NCI-H510A (cell line): ENCODE measurements around the gene MEF2C.
"Not testable (repeated sequence)": the region's sequence is repeated elsewhere in the genome, so short reads cannot be mapped to it uniquely, and the experiment has no call there.

Experiments used
- DNase-seq: peaks from one replicate; lab custom pipeline; 2025; lab: John Stamatoyannopoulos, UW

MEF2C gene

DNA sequence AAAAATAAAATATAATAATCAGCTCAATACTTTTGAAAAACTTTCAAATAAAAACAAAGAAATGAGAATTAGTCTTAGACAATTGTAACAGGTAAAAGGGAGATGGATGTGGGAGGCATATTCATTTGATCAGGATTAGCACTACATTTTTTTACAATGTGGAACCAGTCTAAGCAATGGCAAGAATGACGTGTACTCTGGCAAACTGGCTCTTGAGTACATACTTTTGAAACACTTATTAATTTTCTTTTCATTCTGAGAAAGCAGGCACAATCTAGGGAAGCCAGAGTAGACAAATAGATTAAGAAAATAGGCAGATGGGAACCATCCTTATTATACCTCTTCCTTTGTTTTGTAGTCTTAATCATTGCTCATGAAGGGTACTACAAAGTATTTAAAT, 79.7 kb downstream of the MEF2C start:
- no peak for DNase-seq

DNA sequence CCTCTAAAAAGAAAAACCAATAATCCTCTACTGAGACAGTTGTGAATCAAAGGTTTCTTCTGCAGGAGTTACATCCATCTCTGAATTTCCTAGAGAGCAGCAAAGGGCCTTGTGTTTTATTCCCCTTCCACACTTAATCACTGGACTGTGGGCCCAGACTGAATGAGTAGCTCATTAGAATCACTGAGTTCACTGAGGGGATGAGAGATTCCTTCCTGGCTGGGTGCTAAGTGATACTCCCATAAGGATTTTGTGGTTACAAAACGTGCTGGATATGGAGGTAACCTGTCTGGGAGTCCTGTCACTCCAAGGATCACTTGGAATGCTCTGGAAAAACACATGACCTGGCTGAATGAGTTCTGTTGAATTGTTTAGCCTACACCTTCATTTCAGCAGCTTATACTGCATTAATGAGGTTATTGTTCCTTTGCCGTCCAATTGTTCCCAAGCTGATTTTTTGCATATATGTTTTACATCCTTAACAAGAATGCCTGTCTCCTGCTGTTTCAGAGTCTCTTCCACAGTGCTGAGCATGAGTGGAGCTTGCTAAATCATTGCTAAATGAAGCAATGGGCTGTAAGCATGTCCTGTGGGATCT, 82.9 kb downstream of the MEF2C start:
- DNase-seq = no peak

DNA sequence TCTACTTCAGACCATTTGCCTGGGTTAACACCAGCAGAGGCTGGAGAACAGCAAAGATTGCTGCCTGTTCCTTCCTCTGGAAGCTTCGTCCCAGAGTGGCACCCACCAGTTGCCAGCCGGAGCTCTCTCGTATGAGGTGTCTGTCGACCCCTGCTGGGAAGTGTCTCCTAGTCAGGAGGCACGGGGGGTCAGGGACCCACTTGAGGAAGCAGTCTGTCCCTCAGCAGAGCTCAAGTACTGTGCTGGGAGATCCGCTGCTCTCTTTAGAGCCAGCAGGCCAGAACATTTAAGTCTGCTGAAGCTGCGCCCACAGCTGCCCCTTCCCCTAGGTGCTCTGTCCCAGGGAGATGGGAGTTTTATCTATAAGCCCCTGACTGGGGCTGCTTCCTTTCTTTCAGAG, 84.1 kb downstream of the MEF2C start:
- DNase-seq = not testable (repeated sequence)

DNA sequence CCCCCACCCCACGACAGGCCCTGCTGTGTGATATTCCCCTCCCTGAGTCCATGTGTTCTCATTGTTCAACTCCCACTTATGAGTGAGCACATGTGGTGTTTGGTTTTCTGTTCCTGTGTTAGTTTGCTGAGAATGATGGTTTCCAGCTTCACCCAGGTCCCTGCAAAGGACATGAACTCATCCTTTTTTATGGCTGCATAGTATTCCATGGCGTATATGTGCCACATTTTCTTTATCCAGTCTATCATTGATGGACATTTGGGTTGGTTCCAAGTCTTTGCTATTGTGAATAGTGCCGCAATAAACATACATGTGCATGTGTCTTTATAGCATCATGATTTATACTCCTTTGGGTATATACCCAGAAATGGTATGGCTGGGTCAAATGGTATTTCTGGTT, 89.2 kb downstream of the MEF2C start:
- DNase-seq = not testable (repeated sequence)

DNA sequence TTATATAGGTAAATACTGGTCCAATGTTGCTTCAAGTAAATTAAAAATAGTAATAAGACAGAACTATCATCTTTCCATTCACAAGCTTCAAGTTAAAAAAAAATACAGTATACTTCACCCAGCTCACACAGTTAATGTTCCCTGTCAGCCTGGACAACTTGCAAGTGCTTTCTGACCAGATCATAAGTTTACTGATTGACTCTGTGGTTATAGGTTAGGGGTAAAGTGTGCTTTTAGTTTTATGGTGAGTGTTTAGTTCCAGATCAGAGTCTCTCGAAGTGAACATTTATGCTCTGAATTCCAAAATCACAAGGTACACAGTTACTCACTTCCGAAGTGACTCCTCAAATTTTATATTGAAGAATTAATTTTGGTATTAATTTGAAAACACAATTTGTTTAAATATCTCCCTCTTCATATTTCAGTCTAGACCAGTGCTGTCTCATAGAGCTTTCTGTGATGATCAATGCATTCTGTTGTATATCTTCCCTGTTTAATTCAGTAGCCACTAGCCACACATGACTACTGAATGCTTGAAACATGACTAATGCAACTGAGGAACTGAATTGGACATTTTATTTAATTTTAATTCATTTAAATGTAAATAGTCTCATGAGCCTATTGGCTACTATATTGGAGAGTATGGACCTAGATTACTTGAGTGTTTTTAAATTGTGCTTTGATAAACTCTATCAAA, 90.7 kb downstream of the MEF2C start:
- DNase-seq = no peak

DNA sequence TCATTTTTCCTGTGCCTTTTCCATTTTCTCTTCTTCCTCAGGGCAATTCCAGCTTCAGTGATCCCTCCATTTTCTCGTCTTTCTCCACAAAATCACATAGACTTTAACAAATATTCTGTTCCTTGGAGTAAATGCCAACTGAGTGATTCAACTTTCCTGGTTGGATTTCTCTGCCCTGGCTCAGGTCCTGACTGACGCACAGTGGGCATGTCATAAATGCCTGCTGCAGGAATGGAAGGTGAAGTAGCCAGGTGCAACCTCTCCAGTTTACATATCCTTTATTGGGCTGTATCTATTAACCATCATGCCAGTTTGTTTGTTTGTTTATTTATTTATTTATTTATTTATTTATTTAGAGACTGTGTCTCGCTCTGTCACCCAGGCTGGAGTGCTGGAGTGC, 95.1 kb downstream of the MEF2C start:
- no peak for DNase-seq

DNA sequence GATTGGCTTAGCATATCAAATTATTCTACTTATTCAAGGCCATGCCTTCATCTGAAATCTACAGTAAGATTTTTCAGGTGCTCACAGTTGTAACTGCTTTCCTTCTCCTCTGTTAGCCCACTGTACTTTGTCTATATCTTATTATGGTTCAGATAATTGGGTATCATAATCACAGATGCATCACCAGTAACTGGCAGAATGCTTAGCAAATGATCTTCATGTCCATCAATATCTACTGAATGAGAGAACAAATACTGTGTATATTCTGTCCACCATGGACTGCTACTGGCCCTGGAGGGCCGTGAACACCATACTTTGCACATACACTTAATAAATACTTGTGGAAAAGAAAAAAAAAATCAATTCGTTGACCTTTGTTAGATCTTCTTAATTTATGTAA, 96.2 kb downstream of the MEF2C start:
- DNase-seq = no peak

DNA sequence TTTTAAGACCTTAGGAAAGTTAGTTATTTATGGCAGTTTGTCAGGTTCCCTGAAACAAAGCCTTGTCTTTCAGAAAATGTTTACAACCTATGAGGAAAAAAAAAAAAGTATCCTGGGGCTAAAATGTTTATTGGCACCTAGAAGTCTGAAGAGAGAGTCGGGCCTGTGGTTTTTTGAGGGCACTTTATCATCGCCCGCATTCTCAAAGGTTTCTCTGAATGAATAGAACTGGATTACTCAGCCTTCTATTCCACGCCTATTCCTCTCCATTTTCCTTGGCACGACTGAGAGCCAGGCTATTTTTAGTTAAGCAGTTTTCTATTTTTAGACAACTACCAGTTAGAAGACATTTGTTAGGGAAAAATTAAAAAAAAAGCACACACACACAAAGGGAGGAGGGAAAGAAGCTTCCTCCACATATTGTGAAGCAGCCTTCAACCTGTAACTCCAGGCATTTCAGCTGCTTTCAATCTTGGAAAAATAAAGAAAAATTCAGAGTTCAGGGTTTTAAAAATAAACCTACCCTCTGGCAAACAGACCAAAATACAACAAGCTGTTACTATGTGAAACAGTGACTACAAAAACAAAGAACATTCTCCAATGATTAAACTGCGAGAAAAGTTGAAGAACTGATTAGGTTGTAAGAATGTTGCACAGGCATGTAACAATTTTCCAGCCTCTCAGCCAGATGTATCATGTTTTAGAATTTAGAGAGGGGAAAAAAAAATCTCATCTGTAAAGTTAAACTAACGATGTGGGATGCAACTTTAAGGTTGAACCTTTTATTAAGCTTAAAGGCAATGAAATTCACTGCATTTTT, 97.0 kb downstream of the MEF2C start:
- no peak for DNase-seq

DNA sequence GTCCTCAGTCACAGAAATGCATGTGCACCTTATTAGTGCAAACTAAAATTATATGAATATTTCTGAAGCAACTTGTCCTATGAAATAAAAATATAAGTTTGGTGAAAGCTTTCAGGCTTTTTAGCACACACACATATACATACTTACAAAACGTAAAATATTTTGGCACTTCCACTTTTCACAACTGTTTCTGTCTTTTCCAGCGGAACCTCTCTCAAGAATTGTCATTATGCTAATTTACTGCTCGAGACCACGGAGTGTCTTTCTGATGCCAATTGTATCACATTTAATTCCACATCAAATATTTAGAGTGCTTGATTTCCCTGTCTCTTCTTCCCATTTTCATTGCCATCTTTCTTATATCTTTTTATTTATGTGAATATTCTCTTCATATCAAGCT, 100.4 kb downstream of the MEF2C start:
- DNase-seq = no peak

DNA sequence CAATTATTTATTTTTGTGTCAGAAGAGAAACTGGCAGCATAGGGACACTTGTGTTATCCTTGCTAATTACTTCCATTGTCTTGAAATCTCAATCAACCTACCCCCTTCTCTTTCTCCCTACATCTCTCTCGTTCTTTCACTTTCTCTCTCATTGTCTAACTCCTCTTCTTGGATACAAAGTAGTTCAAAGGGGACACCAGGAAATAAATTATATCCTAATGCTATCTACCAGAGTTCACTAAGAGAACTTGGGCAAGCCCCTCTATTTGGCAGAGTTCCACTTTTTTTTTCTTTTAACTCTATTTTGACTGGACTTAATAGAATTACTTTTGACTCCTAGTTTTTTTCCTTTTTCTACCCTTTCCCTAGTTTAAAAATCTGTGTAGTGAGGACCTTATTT, 102.2 kb downstream of the MEF2C start:
- DNase-seq = no peak

DNA sequence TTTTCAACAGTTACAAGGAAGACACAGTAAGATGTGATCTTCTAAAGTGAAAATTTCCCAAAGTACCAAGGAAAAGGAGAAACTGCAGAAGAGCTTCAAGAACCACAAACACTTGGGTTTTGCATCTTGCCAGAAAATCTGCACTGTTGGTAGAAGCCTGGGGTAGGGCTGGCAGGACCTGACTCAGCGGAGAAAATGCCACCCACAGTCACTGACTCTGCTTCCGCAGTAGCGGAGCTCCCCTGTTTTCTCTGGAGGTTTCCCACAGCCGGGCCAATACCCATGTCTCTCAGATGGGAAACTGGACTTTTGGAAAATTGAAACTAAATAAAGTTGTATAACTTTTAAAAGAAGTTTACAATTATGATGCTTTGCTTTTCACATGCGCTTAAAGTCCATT, 104.2 kb downstream of the MEF2C start:
- DNase-seq = no peak

DNA sequence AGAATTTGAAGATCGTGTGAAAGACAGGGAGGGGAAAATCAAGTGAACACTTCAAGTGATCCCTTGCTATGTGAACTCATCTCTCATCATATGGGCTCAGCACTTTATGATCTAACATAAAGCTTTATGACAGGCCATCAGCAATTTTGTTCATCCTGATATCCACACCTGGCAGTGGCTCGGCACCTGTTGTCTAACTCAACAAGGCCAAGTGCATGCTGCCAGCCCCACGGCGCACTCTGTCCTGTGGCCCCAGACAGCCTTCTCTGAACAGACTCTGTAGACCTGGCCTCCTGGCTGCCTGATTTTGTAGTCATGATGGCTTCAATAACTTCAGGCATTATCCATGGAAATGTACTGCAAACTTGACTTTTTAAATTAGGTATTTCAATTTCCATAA, 106.3 kb downstream of the MEF2C start:
- no peak for DNase-seq

DNA sequence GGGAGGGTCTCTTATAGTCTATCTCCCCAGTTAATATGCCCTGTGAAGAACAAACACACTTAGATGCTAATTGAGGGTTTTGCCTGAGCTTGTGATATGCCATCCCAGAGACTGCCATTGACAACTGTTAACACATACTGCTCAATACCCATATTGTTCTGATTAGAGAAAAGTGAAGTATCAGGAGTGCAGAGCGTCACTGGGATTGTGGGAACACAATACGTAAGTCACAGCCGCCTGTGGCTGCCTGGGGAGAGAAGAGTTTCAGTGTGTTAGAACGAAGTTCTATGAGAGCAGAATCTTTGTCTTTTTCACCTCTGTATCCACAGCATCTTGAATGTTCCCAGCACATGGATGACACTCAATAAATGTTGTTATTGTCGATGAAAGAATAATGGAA, 110.2 kb downstream of the MEF2C start:
- no peak for DNase-seq

DNA sequence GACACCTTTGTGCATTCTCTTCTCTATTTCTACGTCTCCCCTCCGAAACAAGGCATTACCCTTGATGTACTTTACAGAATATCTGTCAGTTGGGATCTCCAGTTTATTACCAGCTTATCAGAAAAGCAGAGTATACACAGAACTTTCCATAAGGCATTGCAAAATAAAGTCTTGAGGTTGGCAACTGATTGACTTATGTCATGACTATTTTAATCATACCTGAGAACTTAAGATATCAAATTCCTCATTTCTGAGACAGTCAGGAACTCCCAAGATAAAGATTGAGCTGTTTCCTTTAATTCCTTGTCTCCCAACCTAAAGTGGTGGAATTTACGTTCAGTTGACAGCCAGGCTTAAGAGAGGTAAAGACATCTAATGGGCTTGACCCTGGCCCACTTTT, 110.9 kb downstream of the MEF2C start:
- DNase-seq = no peak

DNA sequence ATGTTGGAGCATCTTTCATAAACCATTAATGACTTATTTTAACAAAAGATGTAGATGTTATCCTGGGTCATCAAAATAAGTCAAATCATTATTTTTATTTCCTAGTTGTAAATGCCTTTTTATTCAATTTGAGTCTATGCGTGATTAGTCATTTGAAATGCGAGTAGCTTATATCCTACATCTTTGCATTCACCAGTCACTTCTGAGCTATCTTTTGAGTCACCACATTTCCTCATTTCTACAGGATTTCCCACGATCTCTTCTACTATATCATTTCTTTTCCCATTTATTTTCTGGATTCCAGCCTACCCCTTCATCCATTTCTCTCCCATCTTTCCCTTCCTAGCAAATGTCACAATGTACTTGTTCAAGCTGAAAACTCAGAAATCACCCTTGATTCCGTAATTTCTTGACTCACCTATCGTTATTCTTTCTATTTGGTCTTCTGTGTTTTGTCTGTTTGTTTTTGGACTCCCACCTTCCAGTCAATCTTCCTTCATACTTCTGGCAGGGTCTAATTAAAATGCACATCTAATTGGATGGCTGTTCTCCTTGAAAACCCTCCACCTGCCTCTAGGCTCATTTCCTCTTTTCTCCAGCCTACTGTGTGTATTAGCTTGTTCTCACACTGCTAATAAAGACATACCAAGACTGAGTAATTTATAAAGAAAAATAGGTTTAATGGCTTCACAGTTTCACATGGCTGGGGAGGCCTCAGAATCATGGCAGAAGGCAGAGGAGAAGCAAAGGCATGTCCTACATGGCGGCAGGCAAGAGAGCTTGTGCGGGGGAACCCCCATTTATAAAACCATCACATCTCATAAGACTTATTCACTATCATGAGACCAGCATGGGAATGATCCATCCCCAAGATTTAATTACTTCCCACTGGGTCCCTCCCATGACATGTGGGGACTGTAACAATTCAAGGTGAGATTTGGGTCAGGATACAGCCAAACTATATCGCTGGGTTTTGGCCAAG, 112.4 kb downstream of the MEF2C start:
- DNase-seq = no peak

DNA sequence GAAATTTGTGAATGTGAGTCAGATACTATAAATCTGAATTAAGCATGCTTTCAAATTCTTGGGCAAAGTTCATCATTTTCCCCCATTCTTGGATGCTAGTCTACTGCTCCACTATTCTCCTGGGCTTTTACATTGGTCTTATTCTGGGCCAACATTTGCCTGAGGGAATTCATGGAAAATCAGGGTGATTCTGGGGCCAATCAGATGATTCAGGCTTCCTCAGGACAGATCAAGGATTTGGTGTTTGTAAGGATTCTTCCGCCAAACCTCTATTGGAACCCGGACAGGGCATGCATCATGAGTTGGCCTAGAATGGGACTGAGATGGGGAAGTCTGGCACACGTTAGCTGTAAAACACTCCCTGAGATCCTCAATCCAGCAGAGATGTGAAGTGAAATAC, 113.8 kb downstream of the MEF2C start:
- no peak for DNase-seq

DNA sequence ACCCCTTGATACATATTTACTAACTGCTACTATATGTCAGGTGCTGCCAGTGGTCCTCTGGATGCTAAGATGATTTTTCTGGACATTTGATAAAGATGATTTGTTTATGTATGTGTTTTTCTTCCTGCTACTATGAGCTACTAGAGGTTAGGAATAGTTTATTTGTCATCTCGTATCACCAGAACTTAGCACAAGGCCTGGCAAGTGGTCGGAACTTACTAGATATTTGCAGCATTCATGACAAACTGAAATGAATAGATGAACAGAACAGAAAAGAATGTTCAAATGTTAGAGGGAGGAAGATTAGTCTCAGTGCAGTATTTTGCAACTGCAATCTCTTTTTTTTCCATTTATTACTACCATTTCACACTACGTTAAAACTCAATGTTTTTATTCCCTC, 114.6 kb downstream of the MEF2C start:
- no peak for DNase-seq

DNA sequence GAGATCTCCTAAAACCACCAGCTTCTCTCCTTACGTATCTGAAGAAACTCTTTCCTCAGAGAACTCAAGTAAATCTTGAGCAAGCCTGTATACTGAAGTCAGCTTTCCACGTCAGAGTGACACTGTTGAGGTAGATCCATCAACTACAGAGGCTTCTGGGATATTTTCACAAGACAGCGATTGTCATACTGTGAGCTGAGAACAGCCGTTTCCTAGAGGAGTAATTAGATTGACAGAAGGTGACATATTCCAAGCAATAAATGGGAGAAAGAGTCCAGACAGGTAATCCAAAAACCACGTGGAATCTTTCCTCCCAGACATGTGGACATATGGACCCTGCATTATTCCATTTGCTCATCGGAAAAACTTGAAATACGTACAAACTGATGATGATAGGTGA, 117.2 kb downstream of the MEF2C start:
- no peak for DNase-seq

DNA sequence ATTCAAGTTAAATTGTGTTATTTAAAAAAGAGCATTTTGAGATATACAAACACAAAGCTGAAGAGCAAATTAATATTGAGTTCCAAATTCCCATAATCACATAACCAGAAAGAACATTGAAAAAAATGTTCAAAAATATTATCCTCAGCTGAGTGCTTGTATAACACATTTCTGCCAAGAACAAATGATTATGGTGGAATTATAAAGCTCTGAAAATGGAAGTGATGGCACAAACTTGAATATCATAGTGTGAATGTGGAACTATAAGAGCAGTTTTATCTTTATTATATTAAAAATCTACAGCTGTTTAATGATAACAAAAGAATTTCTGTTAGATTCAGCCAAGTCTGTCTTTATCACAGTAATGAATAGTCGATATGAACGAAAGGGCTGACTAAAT, 117.8 kb downstream of the MEF2C start:
- DNase-seq = no peak

DNA sequence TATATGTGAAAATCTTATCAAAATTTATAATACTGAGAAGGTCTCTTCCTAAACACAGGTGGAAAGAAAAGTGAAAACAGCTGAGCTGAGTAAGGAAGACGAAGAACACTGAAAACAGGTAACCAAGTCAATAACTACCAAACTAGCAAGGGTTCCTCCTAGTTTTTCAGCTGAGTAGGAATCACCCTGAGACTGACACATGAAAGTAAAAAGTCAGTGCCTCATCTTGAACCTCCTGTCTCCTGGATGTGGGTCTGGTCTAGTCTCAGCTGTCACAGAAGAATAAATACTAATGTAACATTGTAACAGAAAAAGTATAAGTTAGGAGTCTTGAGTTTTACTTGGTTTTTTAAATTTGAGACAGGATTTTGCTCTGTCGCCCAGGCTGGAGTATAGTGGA, 121.0 kb downstream of the MEF2C start:
- no peak for DNase-seq

DNA sequence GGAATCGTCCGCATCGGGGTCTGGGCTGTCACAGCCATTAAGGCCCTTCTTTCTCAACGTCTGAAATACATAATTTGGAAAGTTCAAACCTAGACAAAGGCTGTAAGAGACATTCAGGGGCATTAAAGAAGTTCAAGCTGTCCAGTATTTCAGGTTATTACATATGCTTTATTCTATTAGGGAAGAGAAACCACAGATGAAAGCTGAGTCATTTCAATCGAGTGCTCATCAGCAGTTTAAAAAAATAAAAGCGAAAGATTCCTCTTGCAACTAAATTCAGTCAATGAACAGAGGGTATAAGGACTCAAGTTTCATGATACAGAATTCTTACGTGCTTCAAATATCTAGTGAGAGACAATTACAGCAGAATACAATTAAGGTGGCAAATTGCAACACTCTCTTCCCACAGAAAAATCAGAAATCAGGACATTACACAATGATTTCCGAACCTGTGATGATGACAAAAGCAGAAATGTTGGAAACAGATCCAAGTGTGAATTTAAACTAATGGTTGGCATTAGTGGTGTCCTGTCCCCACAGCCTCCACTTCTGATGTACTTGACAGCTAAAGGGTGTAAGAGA, 121.6 kb downstream of the MEF2C start:
- DNase-seq = no peak

DNA sequence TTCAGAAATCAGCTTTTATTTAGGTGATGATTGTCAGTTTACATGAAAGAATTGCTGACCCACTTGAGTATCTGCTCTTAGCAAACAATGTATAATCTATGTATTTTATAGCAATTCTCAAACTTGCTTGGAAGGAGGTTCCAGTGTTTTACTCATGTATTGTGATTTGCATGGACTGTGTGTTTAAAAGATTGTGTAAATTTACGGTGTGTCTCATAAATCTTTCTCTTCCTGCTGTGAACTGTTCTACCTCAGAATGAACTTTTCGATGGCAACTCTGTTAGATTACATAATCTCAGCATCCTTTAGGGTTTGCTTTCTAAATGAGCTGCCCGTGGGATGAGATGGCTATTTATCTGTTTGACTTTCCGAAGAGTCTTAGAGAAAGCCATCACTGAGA, 122.5 kb downstream of the MEF2C start:
- no peak for DNase-seq
